NCI-H146 treated with DMSO at 0.1 percent for 48 hours (cell line): ENCODE data around the gene KRT83.

Experiments
- DNase-seq: peaks from one replicate; lab custom pipeline; 2025; ENCODE audit not compliant: unreplicated experiment; lab: John Stamatoyannopoulos, UW

KRT83 gene

GRCh38 chr12:52267266-52267665, 53.9 kb downstream of the KRT83 start:
- no peak for DNase-seq

DNA sequence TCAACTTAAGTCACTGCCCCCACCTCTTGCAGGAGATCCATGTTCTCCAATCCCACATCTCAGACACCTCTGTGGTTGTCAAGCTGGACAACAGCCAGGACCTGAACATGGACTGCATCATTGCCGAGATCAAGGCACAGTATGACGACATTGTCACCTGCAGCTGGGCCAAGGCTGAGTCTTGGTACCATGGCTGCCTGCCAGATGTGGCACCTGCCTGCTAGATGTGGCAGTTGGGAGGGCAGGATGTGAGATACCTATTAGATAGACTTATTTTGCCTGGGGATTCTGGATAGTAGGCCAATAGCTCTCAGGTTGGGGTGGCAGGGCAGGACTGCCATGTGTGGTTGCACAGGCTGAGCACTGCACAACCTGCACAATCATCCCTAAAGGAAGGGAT, 54.7 kb downstream of the KRT83 start:
- DNase-seq = no peak

DNA sequence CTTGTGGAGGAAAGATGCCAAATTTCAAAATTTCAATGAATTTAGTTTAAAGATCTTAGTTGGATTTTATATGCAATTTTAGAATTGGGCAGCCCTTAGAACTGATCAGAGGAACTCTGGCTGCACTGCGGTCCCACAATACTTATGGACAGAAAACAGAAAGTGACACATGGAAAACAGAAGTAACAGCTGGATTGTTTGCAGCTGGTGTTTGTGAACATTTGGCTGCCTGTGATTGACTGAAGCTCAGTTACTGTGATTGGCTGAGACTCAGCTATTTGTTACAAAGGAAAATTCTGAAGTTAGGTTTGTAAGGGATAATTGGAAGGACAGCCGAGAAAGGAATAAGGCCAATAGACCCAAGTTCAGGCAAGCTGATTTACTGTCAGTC, 56.8 kb downstream of the KRT83 start:
- no peak for DNase-seq
